Iris pigment epithelial cell (primary cell): ENCODE data around the gene FAM120C.
A peak's percentile ranks its signal among the peaks of the same experiment; 100 is the strongest.

Experiments used
- DNase-seq: peaks from one replicate; pipeline ENCODE4 v3.0.0-alpha.2; 2011; ENCODE audit warnings: low read depth

Gene FAM120C, protein sequence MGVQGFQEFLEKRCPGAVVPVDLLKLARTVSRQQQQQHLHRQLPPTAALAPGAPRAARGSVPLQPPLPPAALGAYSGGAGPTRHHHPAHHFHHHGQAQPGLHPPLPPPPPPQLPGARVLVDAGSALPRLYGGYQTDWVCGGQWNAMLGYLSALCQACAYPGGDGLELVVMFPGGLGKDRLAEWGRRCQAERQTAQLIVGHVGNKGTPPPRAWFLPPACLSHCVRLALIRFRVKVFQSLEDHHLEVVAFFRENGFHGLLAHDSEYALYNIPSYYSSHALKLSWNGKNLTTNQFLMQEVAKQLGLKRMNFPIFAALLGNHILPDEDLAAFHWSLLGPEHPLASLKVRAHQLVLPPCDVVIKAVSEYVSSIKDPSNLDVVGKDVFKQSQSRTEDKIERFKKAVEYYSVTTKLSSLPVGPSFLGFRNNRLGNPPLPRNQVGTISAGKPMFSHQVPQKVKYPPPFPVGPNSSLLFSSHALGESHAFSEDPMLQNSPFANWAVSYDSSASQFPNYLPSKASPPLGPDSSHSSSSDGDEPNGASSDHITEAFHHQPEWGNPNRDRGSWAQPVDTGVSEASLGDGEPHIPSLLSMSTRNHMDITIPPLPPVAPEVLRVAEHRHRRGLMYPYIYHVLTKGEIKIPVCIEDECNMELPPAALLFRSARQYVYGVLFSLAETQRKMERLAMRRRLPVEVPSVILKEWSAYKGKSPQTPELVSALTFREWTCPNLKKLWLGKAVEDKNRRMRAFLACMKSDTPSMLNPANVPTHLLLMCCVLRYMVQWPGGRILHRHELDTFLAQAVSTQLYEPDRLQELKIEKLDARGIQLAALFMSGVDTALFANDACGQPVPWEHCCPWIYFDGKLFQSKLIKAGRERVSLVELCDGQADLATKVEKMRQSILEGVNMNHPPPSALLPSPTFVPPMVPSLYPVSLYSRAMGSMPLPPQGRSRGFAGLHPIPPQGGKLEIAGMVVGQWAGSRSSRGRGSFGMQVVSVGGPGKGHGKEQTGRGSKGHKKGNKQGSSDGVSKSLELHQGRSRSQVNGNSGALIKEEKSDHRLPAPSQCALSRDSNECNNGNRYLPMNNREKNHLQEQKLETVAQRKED

DNA sequence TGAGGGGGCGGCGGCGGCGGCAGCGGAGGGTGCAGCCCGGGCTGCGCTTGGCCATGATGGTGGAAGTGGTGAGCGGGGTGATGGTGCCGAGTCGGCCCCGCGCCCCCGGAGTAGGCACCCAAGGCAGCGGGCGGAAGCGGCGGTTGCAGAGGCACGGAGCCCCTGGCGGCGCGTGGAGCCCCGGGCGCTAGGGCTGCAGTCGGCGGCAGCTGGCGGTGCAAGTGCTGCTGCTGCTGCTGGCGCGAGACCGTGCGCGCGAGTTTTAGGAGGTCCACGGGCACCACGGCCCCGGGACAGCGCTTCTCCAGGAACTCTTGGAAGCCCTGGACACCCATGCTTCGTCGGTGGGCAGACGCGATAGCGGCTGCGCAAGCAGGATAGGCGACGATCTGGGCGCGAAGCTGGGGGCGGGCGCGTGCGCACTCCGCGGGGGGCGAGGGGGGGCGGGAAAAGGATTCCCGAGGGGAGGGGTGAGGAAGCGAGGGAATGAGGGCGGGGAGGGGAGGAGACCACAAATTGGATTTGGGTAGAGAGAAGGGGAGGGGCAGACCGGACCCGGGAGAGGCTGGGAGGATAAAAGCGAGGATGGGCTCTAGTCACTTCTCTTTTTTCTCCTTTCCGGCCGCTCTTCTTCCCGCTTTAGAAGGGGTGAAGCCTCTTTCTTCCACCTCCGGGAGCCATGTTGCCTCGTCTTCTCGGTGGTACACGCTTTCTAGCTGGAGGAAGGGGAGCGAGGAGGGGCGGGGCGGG, at the start of gene FAM120C:
TSS of gene FAM120C (minus strand) at position 391 of the 750 bp plus-strand sequence. CDS start at position 335, 56 bp downstream.
- peak; percentile 72 for DNase-seq

DNA sequence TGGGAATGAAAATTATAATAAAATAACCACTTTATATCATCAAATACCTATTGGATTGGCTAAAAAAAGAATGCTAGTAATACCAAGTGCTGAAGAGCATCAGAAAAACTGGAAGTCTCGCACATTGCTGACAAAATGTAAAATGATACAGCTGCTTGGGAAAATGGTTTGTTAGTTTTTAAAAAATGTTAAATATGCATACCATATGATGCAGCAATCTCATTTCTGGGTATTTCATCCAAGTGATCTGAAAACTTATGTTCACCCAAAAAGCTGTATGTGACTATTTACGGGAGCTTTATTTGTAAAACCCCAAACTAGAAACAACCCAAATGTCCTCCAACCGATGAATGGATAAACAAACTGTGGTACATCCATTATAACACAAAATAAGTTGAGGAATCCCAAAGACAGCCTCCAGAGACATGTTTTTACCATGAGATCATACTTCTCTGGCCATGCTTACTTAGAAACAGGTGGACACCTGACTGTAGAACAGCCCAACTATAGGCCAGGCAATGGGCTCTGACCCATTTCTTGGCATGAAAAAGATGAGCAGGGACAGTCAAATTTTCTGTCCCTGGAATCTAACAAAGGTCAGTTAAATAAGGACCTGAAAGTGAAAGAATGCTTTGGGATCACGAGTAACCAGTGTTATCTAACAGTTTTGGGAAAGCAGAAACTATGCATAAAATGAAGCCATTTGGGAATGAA, 47.5 kb upstream of the FAM120C start:
- DNase-seq: peak; percentile 38

DNA sequence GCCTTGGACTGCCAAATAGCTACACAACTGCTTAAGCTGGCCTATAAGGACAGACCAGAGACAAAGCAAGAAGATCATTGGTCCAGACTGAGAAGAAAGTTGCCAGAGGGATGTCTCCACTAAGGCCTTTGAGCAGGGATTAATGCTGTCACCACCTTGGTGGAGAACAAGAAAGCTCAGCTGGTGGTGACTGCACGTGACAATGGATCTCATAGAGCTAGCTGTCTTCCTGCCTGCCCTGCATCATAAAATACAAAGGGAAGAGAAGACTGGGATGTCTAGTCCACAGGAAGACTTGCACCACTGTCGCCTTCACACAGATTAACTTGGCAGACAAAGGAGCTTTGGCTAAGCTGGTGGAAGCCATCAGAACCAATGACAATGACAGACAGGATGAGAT, 40.5 kb upstream of the FAM120C start:
- no peak for DNase-seq

DNA sequence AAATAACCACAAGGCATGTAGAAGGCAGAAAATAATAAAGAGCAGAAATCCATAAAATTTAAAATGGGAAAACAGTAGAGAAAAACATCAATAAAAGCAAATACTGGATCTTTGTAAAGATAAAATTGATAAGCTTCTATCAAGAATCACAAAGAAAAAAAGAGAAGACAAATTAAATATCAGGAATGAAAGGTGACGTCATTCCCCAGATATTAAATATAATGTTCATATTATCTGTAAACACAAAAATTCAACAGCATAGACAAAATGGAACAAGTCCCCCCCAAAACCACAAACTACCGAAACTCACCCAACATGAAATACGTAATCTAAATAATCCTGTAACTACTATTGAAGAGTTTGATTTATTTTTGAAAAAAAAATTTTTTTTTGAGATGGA, 30.5 kb upstream of the FAM120C start:
- DNase-seq: no peak

DNA sequence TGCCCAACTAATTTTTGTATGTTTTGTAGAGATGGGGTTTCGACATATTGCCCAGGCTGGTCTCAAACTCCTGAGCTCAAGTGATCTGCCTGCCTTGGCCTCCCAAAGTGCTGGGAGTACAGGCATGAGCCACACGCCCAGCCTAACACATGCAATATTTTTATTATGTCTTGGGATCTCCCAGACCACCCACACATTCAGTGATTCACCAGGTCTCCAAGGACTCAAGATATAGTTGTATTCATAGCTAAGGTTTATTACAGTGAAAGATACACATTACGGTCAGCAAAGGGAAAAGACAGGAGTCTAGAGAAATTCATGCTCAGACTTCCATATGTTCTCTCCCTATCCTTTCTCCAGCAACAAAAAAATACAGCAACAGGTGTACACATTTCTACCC, 25.5 kb upstream of the FAM120C start:
- DNase-seq: peak; percentile 51

DNA sequence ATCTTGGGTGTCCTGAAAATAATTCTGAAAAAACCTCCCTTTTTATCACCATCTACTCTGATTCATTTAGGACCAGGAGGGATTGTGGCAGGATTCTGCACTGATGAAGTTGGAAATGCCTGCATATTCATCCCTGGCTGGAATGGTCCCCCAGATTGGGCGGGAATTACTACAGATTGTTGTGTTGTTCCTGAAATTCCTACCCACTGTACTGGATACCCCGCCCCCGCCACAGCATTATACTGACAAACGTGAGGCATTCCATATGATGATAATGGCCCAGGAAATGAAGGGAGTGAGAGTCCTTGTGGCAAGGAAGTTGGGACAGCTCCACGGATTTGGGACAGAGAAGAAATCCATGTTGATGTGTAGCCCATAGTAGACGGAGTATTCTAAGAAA, 15.2 kb upstream of the FAM120C start:
- no peak for DNase-seq

DNA sequence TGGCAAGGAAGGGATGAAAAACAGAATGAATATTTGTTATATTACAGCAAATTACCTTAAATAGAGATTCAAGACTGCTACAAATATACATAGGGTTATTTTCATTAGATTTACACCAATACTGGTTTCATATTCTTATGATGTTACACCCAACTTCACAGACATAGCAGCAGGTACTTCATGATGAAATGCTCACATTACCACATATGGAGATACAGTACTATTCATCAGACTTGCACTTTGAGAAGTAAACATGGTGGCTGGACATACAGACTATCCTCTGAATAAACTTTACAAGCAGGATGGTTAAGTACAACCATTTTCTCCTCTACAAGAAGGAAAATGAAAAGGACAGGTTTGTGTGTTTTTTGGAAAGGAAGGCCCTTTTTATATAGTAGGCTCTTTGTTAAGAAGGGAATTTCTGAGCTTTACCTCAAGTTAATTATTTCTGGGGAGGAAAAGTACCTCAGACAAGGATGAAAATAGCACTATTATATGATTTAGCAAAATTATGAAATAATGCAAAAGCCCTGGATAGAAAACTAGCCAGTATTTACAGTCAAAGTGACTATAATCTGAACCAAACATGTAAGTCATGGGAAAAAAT, 12.0 kb upstream of the FAM120C start:
- no peak for DNase-seq

DNA sequence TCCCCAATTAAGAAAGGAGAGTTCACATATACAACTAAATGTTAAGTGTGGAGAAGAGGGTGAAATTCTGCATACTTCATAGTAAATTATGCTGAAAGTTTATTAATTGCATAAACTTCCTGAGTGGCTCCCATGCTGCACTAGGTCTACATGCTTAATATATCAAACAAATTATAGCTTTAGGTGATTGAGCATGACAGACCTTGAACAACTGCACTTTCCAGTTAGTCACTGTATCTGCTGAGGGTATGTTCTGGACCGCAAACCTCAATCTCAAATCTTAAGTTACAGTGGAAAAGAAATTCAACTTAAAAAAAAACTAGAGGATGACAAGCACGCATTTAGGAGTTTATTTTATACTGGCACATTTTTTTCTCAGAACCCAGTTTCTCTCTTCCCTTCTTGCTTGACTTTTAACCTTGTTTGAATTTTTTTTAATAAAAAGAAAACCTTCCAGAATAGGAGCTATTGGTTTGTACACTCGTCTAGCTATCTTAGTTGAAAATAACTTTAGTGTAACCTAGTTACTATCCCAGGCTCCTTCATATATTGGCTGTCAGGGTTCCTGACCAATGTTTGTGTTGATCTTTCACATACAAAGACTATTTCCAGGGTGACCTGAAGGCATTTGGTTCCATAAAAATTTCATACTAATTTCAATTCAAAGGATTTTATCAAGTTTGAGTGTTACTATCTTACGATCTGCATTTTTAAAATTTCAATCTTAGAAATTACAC, 10.2 kb upstream of the FAM120C start:
- no peak for DNase-seq

DNA sequence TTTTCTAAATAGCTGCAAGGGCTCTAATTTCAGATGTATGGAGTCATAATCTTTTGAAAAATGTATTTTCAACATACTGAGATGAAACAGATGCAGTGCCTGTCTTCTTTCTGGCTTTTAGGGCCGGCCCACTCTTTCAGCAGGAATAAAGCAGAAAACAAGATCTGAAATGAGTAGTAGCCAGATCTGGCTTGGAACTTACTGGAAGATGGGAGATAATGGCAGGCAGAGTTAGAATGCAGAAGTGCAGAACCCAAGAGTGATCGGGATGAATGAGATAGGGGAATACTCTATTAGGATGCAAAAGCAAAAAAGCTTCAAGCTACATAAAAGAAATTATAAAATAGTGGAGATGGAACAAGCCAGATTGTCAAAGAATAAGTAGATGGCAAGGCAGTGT, 1.4 kb upstream of the FAM120C start:
- DNase-seq: no peak

DNA sequence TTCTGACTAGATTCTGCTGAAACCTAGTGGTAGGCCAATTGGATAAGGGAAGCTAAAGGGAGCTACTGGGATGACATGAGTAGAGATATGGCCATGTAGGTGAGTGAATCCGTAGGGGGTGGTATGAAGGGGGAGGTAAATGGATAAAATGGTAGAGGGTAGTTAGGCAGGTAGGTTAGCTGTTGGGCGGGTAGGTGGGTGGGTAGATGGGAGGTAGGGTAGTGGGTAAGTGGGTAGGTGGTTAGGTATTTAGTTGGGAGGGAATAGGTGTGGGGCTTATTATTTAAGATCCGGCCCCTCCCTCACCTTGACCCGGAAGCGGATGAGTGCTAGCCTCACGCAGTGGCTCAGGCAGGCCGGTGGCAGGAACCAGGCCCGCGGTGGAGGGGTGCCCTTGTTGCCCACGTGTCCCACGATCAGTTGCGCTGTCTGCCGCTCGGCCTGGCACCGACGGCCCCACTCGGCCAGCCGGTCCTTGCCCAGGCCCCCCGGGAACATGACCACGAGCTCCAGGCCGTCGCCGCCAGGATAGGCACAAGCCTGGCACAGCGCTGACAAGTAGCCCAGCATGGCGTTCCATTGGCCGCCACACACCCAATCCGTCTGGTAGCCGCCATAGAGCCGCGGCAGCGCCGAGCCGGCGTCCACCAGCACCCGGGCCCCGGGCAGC, 725 bp downstream of the FAM120C start:
- peak; percentile 32 for DNase-seq

DNA sequence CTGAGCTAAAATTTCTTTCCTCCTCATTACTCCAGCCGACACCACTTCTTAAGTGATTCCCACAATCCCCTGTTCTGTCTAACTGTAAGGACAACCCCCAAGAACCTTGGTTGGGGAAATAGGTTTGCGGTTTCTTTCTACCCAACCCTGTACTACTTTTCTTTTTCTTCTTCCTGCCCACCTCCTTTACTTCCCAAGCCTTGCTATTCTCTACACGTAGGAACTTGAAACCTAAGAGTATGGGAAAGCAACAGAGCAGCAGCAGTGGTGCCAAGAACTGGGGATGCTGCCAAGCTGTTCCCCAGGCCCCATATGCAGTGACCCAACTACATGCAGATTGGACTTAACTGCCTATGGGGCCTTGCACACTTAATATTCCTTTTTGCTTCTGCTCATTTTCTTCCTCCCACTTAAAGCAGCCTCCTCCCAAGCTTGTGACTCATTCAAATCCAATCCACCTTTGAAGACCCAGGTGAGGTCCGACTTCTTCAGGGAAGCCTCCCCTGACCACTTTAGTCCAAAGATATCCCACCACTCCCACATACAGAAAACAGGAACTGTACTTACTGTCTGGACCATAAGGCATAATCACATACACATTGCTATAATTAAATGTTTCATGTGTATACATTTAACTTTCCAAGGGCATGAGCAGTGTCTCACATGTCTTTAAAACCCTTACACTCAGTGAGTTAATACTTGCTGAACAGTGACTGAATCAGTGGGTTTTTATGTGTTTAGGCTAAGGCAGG, 1.7 kb downstream of the FAM120C start:
- peak; percentile 44 for DNase-seq

DNA sequence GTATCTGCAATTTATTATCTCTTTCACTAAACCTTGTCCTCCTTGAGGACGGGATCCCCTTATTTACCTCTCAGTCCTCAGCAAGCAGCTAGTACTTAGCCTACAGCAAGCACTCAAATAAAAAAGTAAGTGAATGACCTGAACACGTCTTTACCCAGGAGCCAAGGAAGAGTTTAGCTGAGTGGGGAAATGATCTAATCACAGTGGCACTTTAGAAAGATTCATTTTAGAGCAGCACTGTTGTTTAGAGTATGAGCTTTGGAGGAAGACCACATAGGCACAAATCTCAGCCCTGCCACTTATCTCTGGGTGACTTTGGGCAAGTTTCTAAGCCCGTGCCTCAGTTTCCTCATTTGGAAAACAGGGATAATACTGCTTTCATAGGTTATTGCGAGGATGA, 2.7 kb downstream of the FAM120C start:
- DNase-seq: peak; percentile 62

DNA sequence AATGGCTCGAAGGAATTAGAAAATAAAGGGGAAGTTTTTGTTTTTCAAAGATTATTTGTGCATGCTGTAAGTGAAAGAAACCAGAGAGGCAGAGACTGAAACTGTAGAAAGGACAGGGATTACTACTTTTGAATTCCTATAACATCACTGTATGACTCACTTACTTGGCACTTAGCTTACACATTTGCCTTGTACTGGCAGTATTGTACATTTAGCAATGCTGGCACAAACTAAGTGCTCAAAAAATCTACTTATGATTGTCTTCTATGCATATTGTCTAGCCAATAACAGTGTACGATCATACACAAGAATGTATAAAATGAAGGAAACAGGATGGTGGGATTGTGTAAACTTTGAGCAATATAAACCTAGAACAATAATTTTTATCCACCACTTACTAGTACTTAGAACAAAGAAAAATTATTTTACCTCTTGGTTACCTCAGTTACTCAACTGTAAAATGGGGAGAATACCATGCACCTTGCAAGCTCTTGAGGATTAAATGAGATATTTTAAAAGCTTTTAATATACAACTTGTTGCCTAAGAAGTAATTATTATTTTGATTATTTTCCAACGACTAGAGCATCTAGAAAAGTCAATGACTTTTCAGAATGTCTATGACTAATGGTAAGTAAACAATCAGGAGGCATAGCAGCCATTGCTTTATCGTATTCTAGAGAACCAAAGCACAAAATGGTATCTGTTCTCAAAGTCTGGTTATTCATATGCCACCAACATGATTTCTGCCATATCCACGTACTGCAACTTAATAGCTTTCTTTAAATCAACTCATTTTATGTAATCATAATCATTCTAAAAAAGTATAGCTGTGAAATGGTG, 4.7 kb downstream of the FAM120C start:
- peak; percentile 85 for DNase-seq

DNA sequence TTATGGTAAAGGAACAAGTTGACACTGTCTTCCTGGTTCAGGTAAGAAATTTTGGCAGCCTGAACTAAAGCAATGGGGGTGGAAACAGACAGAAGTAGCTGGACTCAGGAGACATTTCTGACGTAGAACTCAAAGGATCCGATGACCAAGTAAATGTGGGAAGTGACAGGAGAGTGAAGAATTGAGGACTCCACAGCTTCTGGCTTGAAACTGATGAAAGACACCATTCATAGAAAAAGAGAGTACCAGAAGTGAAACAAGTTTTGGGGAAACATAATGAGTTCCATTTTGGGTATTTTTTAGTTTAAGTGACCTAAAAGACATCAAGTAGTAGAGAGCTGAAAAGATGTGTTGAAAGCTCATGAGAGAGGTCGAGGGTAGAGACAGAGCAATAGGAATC, 5.7 kb downstream of the FAM120C start:
- no peak for DNase-seq

DNA sequence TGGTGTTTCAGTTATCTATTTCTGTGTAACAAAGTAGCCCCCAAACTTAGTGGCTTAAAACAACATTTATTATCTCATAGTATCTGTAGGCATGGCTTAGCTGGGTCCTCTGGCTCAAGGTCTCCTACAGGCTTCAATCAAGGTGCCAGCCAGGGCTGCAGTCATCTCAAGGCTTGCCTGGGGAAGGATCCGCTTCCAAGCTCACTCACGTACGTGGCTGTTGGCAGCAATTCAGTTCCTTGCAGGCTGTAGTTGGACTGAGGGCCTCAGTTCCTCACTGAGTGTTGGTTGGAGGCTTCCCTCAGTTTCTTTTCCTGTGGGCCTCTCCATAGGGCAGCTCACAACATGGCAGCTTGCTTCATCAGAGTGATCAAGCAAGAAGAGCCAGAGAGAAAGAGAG, 9.3 kb downstream of the FAM120C start:
- DNase-seq: no peak

DNA sequence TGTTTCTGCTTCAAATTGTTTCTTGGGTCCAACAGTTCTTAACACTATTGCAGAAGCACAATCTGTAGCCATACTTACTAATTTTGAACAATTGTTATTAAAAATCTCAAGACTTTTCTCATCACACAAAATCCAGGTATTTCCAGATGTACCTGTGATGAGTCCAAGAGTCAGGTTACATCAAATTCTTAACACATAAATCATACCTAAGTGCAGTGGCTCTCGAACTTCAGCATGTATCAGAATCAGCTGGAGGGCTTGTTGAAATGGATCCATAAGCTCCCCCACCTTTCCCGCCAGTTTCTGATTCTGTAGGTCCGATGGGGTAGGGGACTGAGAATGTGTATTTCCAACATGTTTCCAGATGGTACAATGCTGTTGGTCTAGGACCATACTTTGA, 10.6 kb downstream of the FAM120C start:
- DNase-seq: no peak

DNA sequence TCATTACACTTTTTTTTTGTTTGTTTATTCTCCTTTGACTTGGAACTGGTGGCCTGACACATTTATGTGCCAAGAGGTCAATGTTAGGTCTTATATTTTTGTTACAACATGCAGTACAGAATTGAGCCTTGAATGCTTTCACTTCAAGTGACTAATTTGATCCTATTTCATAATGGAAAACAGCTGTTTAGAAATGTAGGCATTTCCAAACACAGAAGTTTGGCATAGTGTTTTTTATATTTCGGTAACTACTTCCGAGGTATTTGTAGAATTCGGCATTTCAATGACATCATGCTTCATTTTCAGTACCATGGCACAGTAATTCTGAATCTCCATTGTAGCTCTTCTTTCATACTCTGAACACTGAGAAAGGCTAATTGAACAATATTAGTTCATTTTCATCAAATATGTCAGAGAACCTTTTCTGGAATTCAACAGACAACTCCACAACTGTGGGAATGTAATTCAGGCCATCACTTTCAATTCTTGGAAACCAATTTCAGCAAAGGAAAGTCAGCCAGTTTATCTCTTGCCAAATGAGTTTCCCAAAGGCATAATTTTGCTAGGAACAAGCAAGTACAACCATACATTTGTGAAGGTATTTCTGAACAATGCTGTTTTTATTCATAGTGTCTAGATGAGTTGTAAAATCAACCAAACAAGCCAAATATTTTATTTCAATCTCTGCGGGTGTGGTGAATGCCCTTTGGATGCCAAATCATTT, 11.4 kb downstream of the FAM120C start:
- DNase-seq: peak; percentile 45
